AG04449 (cell line): ENCODE data around the gene ABAT.

Experiments used
- CTCF ChIA-PET: fragments of 350-600 bp; formaldehyde crosslinking; extraction: SDS; loops from one replicate; lab custom pipeline; 2021; ENCODE audit warnings: antibody characterized with exemption; lab: Yijun Ruan, JAX
- POLR2A ChIA-PET: fragments of 400-600, 350-600 bp; formaldehyde crosslinking; extraction: SDS; loops from one replicate; lab custom pipeline; 2020; ENCODE audit warnings: antibody characterized with exemption, inconsistent platforms; lab: Yijun Ruan, JAX
- DNase-seq: peaks from one replicate; pipeline ENCODE4 v3.0.0-alpha.2; 2010; ENCODE audit warnings: low read depth, low spot score
- H3K4me3 ChIP-seq: 2 replicates; pipeline ENCODE4 v1.5.1; 2011; ENCODE audit warnings: low read depth, mild to moderate bottlenecking, control low read depth, low read length
- TF ChIP-seq, protein P1 (sequence below): IDR thresholded peaks from one replicate; pipeline ENCODE4 v1.5.1; 2011; ENCODE audit warnings: mild to moderate bottlenecking, moderate library complexity, low read length, control low read depth, inconsistent platforms; ENCODE audit not compliant: insufficient read depth; ENCODE audit errors: missing control alignments

Gene ABAT

DNA sequence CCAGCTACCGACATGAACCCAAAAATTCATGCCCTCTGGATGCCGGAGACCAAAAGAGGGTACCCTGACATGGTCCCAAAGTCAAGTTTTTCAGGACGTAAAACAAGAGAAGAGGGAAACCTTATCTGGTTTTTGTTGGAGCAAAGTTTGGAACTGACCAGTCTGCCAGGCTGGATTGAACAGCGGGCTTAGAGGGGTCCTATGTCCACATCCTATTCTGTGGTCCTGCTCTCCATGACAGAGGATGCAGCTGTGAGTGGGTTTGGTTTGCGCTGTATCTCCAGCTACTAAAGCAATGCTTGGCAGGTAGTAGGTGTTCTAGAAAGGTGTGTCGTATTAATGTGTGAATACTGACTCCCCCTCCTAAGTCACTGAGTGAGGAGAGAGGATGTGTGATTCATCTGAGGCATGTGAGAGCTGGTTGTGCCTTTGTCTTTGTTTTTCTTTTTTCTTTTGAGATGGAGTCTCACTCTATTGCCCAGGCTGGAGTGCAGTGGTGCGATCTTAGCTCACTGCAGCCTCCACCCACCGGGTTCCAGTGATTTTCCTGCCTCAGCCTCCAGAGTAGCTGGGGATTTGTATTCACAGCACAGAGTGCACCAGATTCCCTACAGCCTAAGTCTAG lies 154.2 kb downstream of the ABAT start:
- TF ChIP-seq, protein P1, sequence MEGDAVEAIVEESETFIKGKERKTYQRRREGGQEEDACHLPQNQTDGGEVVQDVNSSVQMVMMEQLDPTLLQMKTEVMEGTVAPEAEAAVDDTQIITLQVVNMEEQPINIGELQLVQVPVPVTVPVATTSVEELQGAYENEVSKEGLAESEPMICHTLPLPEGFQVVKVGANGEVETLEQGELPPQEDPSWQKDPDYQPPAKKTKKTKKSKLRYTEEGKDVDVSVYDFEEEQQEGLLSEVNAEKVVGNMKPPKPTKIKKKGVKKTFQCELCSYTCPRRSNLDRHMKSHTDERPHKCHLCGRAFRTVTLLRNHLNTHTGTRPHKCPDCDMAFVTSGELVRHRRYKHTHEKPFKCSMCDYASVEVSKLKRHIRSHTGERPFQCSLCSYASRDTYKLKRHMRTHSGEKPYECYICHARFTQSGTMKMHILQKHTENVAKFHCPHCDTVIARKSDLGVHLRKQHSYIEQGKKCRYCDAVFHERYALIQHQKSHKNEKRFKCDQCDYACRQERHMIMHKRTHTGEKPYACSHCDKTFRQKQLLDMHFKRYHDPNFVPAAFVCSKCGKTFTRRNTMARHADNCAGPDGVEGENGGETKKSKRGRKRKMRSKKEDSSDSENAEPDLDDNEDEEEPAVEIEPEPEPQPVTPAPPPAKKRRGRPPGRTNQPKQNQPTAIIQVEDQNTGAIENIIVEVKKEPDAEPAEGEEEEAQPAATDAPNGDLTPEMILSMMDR: no peak
- no peak overlapping the region for H3K4me3 ChIP-seq
- CTCF ChIA-PET: interaction anchor here (0.7 to 2.1 kb wide), 5 partner anchors 9 to 54 kb away, joined by 3 to 7 read pairs (median 4); no protein-coding TSS in a partner anchor
- POLR2A ChIA-PET: interaction anchor here (0.7 to 1.1 kb wide), 2 partner anchors 20 to 27 kb away, joined by 3 read pairs; no protein-coding TSS in a partner anchor
- no peak for DNase-seq

DNA sequence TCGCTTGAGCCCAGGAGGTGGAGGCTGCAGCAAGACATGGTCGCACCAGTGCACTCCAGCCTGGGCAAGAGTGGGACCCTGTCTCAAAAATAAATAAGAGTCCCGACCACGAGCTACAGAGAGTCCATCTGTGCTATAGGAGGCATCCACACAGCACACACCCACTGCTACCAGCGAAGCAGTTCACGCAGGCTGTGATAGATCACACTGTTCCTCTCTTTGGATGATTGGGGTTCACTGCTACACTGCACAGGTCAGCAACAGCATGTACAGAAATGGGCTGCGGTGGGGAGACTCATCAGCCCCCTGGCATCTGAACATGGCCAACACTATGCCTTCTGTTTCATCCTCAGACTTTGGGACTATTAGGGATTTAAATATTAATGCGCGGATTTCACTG lies 157.0 kb downstream of the ABAT start:
- ChIA-PET POLR2A (interaction anchor here (0.6 kb wide), 1 partner anchor 21 kb away, joined by 3 read pairs; no protein-coding TSS in a partner anchor), CTCF (interaction anchor here (0.9 to 1.5 kb wide), 2 partner anchors 22 to 178 kb away, joined by 3 to 4 read pairs; no protein-coding TSS in a partner anchor)
- TF ChIP-seq, protein P1: no peak
- no peak overlapping the region for H3K4me3 ChIP-seq
- DNase-seq: no peak

DNA sequence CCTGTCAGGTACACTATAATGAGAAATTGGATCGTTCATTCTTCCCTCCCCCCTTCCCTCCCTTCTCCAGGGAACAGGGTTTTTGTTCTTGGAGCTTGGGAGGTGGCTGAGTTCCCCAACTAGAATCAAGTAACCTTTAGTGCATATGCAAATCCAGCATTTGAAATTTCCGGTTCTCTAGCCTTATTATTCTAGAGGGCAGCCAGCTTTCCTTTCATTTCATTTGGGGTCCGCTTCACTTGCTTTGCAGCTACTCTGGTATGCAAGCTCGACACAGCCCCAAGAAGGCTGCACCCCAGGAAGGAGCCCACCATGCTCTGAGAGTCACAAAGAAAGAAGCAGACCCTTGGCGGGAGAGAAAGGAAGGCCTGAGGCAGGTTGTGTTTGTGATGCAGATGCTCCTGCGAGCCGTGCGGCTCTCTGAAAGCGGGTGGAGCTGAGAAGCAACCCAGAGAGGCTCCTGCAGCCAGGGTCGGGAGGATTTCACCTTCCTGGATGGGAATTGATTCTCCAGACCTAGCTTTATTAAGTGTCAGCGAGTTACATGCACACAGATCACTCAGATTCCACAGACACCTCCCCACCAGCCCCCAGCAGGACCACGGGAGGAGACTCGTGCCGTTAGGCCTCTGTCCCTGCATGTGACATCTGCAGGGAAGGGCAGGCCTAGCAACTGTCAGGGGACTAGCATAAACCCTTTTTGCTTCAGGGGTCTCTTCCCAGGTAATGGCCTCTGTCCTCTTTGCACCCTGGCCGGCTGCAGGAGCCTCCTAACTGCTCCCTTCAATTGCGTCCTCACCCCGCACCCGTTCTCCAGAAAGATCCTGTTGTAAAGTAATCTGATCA lies 157.7 kb downstream of the ABAT start:
- TF ChIP-seq, protein P1: no peak
- no peak for DNase-seq
- CTCF ChIA-PET: interaction anchor here (0.9 to 1.5 kb wide), 3 partner anchors 22 to 177 kb away, joined by 3 to 4 read pairs (median 3); no protein-coding TSS in a partner anchor
- no peak overlapping the region for H3K4me3 ChIP-seq
- POLR2A ChIA-PET: no interaction called here

DNA sequence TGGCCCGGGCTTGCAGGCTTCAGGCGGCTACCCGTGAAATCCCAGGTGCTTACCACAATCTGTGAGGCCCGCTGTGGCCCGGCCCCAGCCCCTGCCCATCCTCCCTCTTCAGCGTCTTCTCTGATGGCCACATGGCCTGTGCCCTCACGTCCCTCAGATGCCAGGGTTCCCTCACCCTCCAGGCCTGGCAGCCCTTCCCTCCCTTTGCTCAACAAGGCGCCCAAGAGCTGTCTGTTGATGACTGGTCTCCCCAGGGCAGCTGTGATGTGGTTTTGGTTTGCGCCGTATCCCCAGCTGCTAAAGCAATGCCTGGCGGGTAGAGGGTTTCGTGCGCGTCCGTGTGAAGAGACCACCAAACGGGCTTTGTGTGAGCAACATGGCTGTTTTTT lies 158.3 kb downstream of the ABAT start:
- TF ChIP-seq, protein P1: no peak
- no peak overlapping the region for H3K4me3 ChIP-seq
- ChIA-PET CTCF (interaction anchor here (1.2 to 1.5 kb wide), 2 partner anchors 47 to 177 kb away, joined by 3 to 4 read pairs; no protein-coding TSS in a partner anchor), POLR2A (no interaction called here)
- DNase-seq: no peak
